K562 (cell line): ENCODE measurements around the gene SLC6A9. TPM values are rescaled to one million over a fixed set of nuclear protein-coding genes. Genes with fewer than 3 reads are reported as not detected.
A peak's percentile ranks its signal among the peaks of the same experiment; 100 is the strongest.

ENCODE experiments used
- ATAC-seq: fragments of 200-7000 bp; cut with Tn5 transposase; 3 replicates; pipeline ENCODE4 v1.9.1; 2020; ENCODE audit warnings: moderate library complexity
- BruUV-seq: library from RNA; stranded (reverse); fragments of 400-500 nt; replicated peaks from 2 replicates; lab custom pipeline; 2021; lab: Mats Ljungman, UMichigan
- CTCF ChIA-PET: fragments of 300-600 bp; formaldehyde crosslinking; extraction: SDS; loops from one replicate; lab custom pipeline; 2021; ENCODE audit warnings: low intra/inter-chr PET ratio; lab: Yijun Ruan, JAX
- POLR2A ChIA-PET: fragments of 300-600, 350-650 bp; sonication (Branson Sonifier 250); formaldehyde crosslinking; extraction: SDS; loops from one replicate; lab custom pipeline; 2021; ENCODE audit warnings: antibody characterized with exemption, inconsistent platforms; lab: Yijun Ruan, JAX
- DNase-seq, 4 experiments: peaks; one replicate each; pipeline versions ENCODE4 v3.0.0 to v3.0.0-alpha.2; 2011 to 2018; ENCODE audit warnings: low spot score in 3 of 4, mixed read lengths in 3 of 4; ENCODE audit errors: extremely low read depth in 1 of 4
- FAIRE-seq: peaks from 2 replicates; lab custom pipeline; 2011; peaks lifted over from hg19 to GRCh38; lab: Jason Lieb, UNC
- H2AFZ ChIP-seq: 2 replicates; pipeline ENCODE4 v1.6.0; 2011; ENCODE audit warnings: low read depth, low read length, control low read depth, inconsistent platforms
- H3K27ac ChIP-seq: fragments of 200-600 bp; 3 replicates; pipeline ENCODE4 v1.8.0; 2011; ENCODE audit warnings: low read depth, mild to moderate bottlenecking, control low read depth, inconsistent platforms, low read length, moderate library complexity, mixed read lengths; ENCODE audit errors: extremely low read depth
- H3K27me3 ChIP-seq, 2 experiments: fragments of 300-600 bp in 1 of 2; 2 replicates in 1 of 2; 3 replicates in 1 of 2; pipeline versions ENCODE4 v1.6.0 to v1.8.0; 2011; ENCODE audit warnings: inconsistent platforms in 2 of 2, low read length in 2 of 2, mild to moderate bottlenecking in 1 of 2, mixed read lengths in 1 of 2, moderate library complexity in 1 of 2; ENCODE audit not compliant: control insufficient read depth in 2 of 2, insufficient read depth in 2 of 2
- H3K36me3 ChIP-seq: fragments of 300-600 bp; 3 replicates; pipeline ENCODE4 v1.8.0; 2011; ENCODE audit warnings: mild to moderate bottlenecking, low read length, inconsistent platforms; ENCODE audit not compliant: control insufficient read depth, insufficient read depth
- H3K4me1 ChIP-seq, 2 experiments: fragments of 200-600 bp in 1 of 2; replicated peaks in 1 of 2; 2 replicates in 1 of 2; 3 replicates in 1 of 2; pipeline versions ENCODE4 v1.5.1 to v1.8.0; 2011; ENCODE audit warnings: inconsistent platforms in 2 of 2, low read length in 2 of 2, mild to moderate bottlenecking in 1 of 2, mixed read lengths in 1 of 2, moderate library complexity in 1 of 2; ENCODE audit not compliant: control insufficient read depth in 2 of 2, insufficient read depth in 2 of 2
- H3K4me2 ChIP-seq: 2 replicates; pipeline ENCODE4 v1.6.1; 2011; ENCODE audit warnings: low read length, control low read depth, inconsistent platforms, mixed read lengths; ENCODE audit not compliant: insufficient read depth
- H3K4me3 ChIP-seq: fragments of 200-600 bp; sonication (generic), shearing (Covaris generic); 2 replicates; pipeline ENCODE4 v1.5.1; 2016; ENCODE audit warnings: control low read depth, inconsistent platforms
- H3K79me2 ChIP-seq: fragments of 200-600 bp; 3 replicates; pipeline ENCODE4 v1.8.0; 2011; ENCODE audit warnings: low read length, inconsistent platforms; ENCODE audit not compliant: control insufficient read depth, insufficient read depth
- H3K9ac ChIP-seq, 2 experiments: 2 replicates each; pipeline versions ENCODE4 v1.6.0 to v1.6.1; 2011; ENCODE audit warnings: low read depth in 2 of 2, low read length in 2 of 2, control low read depth in 1 of 2, inconsistent platforms in 1 of 2, mild to moderate bottlenecking in 1 of 2, mixed read lengths in 1 of 2; ENCODE audit not compliant: insufficient read depth in 1 of 2
- H3K9me1 ChIP-seq: one replicate; pipeline ENCODE4 v1.6.0; 2011; ENCODE audit warnings: inconsistent platforms, mild to moderate bottlenecking, low read length, moderate library complexity; ENCODE audit not compliant: control insufficient read depth, insufficient read depth
- H3K9me3 ChIP-seq: replicated peaks from 2 replicates; pipeline ENCODE4 v1.5.1; 2011; ENCODE audit warnings: low read depth, low read length, inconsistent platforms; ENCODE audit not compliant: control insufficient read depth, insufficient read depth
- H4K20me1 ChIP-seq: replicated peaks from 2 replicates; pipeline ENCODE4 v1.6.1; 2011; ENCODE audit warnings: low read length, inconsistent platforms, mixed read lengths; ENCODE audit not compliant: control insufficient read depth, insufficient read depth
- CBX5 ChIP-seq: IDR thresholded peaks from 2 replicates; pipeline ENCODE4 v1.6.1; 2014; ENCODE audit warnings: low read depth, borderline replicate concordance
- CREB5 ChIP-seq: fragments of 250-450 bp; sonication (Bioruptor Pico); IDR thresholded peaks from 2 replicates; pipeline ENCODE4 v1.5.0; 2020; ENCODE audit warnings: mild to moderate bottlenecking
- KLF6 ChIP-seq: fragments of 250-450 bp; sonication (Bioruptor Pico); IDR thresholded peaks from 2 replicates; pipeline ENCODE4 v1.4.0; 2020; ENCODE audit warnings: mild to moderate bottlenecking, moderate library complexity, borderline replicate concordance
- MTA1 ChIP-seq: fragments of 450-650 bp; IDR thresholded peaks from 2 replicates; pipeline ENCODE4 v1.6.1; 2017; ENCODE audit warnings: borderline replicate concordance
- MTF1 ChIP-seq: fragments of 250-450 bp; sonication (Bioruptor Pico); IDR thresholded peaks from 2 replicates; pipeline ENCODE4 v1.9.0; 2021; ENCODE audit warnings: moderate library complexity, mild to moderate bottlenecking, inconsistent platforms, borderline replicate concordance
- NFYB ChIP-seq: IDR thresholded peaks from 2 replicates; pipeline ENCODE4 v1.6.1; 2011; ENCODE audit warnings: mild to moderate bottlenecking, moderate library complexity; ENCODE audit not compliant: insufficient read length; ENCODE audit errors: extremely low read depth
- NR1H2 ChIP-seq: sonication (generic); formaldehyde crosslinking; IDR thresholded peaks from 2 replicates; pipeline ENCODE4 v1.4.0; 2020; ENCODE audit warnings: mild to moderate bottlenecking, missing genetic modification reagents
- NR2C2 ChIP-seq, 2 experiments: fragments of 200-800 bp in 1 of 2; sonication (Bioruptor generic) in 1 of 2; sonication (generic) in 1 of 2; formaldehyde crosslinking in 1 of 2; IDR thresholded peaks; 2 replicates each; pipeline versions ENCODE4 v1.6.1 to v1.8.0; 2016 to 2022; ENCODE audit warnings: mild to moderate bottlenecking in 1 of 2, missing compliant biosample characterization in 1 of 2, missing genetic modification characterization in 1 of 2, missing genetic modification reagents in 1 of 2
- RBBP5 ChIP-seq: fragments of 200-600 bp; sonication (generic); IDR thresholded peaks from 2 replicates; pipeline ENCODE4 v1.6.1; 2012; ENCODE audit warnings: borderline replicate concordance, mild to moderate bottlenecking, low read length, control low read depth, inconsistent platforms; ENCODE audit not compliant: insufficient read depth, poor library complexity, severe bottlenecking
- WGBS: fragments of 100-300 bp; shearing (Covaris generic); methylation state at CpG from one replicate; pipeline ENCODE4 v1.1.6; 2016; ENCODE audit warnings: low coverage, mixed read lengths; ENCODE audit not compliant: insufficient coverage; ENCODE audit errors: missing lambda C conversion rate; 5-methylcytosine and 5-hydroxymethylcytosine counted together
- in situ Hi-C: fragments of 300-500 bp; cut with MboI; formaldehyde crosslinking; loops from 4 replicates; pipeline ENCODE4 v1.15.0; 2018; ENCODE audit warnings: inconsistent platforms, mixed read lengths
- intact Hi-C: fragments of 100-400 bp; cut with micrococcal nuclease; formaldehyde crosslinking; loops from 2 replicates; pipeline ENCODE4 v1.14.2; 2022
- polyA plus RNA-seq, 8 experiments: library from polyadenylated mRNA; depleted of rRNA in 4 of 8; stranded (reverse) in 5 of 8; unstranded in 3 of 8; fragments of >200 nt; fragmentation: Nextera tagmentation in 2 of 8; fragmentation: Illumina TruSeq in 1 of 8; extraction: Ambion mirVana in 2 of 8; extraction: Trizol in 1 of 8; gene quantifications; 2 replicates each; pipeline versions ENCODE4 v1.2.1 to v1.2.3, GENCODE V29; 2011 to 2014; ENCODE audit warnings: inconsistent platforms in 1 of 8, missing spikeins in 1 of 8
- total RNA-seq, 7 experiments: library from RNA; depleted of rRNA in 6 of 7; stranded (reverse); fragments of >200 nt in 6 of 7; fragmentation: Illumina TruSeq in 2 of 7; extraction: Trizol in 2 of 7; gene quantifications; 2 replicates each; pipeline versions ENCODE4 v1.2.1 to v1.2.3, GENCODE V29; 2011 to 2021; ENCODE audit warnings: low replicate concordance in 1 of 7
- TF ChIP-seq, protein P1 (sequence below): fragments of 250-450 bp; sonication (Bioruptor Pico); IDR thresholded peaks from 2 replicates; pipeline ENCODE4 v1.8.0; 2022; ENCODE audit warnings: moderate library complexity, mild to moderate bottlenecking, inconsistent platforms
- TF ChIP-seq, protein P2 (sequence below): fragments of 250-450 bp; sonication (Bioruptor Pico); IDR thresholded peaks from 2 replicates; pipeline ENCODE4 v1.8.0; 2021; ENCODE audit warnings: moderate library complexity, mild to moderate bottlenecking, inconsistent platforms
- TF ChIP-seq, protein P3 (sequence below): sonication (generic); formaldehyde crosslinking; IDR thresholded peaks from 2 replicates; pipeline ENCODE4 v1.9.0; 2022; ENCODE audit warnings: mild to moderate bottlenecking, missing genetic modification reagents

The SLC6A9 gene
- total and polyA plus RNA-seq, 9 of the 15 experiments (the other 6 are each of a cell fraction or from before 2014, with no cell fraction given): 0.17 to 18.7 (median 2.9) TPM

DNA sequence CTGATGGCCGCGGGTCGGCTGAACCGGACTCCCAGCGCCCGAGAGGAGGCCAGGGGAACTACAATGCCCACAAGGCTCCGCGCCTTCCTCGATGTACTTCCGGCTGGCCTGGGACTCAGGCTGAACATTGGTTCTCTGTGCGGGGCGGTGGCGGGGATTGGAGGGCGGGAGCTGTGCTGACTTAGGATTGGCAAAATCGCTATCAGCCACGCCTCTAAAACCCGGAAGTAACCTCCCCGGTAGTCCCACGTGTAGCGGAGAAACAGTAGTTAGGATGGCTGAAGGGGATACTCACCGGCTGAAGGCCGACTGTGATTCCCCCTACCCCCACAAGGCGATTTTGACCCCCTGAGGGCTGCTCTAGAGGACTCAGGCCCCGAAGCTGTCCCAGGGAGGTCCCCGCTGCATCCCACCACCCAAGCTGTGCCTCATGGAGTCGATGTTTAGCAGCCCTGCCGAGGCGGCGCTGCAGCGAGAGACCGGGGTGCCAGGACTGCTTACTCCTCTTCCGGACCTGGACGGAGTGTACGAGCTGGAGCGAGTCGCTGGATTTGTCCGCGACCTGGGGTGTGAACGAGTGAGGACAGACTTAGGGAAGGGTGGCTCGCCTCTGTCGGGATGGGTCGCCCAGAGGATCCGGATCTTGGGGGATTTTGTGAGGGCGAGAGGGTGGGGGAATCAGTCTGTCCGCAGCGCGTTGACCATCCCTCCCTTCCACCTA lies 61.4 kb downstream of the SLC6A9 start, which contains the start of gene DPH2:
Gene DPH2 (plus strand): TSS at position 265 of the 721 bp plus-strand sequence. CDS start 166 bp downstream, at position 431.
- peak within 1 kb of the TSS; percentile 100 for H3K4me3 ChIP-seq
- H2AFZ ChIP-seq: peak within 1 kb of the TSS; percentile 87
- H3K27me3 ChIP-seq: no peaks in the 10 kb centered on the region
- TSS peak; percentile 63 for BruUV-seq
- ChIA-PET CTCF (no interaction called here), POLR2A (interaction anchor here (0.5 to 1.4 kb wide), 12 partner anchors 8 to 1830 kb away, joined by 3 to 7 read pairs (median 3); partner anchors contain the start of gene IPO13)
- no peaks in the 10 kb centered on the region for H4K20me1 ChIP-seq
- ATAC-seq (peak; percentile 96), FAIRE-seq (peak; percentile 100), DNase-seq (peak; percentile 97 to 99 (median 98))
- peaks cover 18% of the 10 kb centered on the region for H3K79me2 ChIP-seq
- H3K27ac ChIP-seq: peak within 1 kb of the TSS; percentile 71
- H3K36me3 ChIP-seq: peaks cover 36% of the 10 kb centered on the region
- under 1% methylated on average over 47 of the region's 47 CpGs for WGBS
- no peaks in the 10 kb centered on the region for H3K9me3 ChIP-seq
- in situ Hi-C loops (no loop called here), intact Hi-C loops (loop anchor here (1.0 kb wide), 1 partner anchor 24 kb away; the partner anchor contains the start of gene IPO13)
- peaks cover 4% of the 10 kb centered on the region for H3K9me1 ChIP-seq
- peak within 1 kb of the TSS; percentile 98 for H3K4me2 ChIP-seq
- peak within 1 kb of the TSS; percentile 81 to 99 for H3K9ac ChIP-seq
- H3K4me1 ChIP-seq: peaks cover 10 to 30% of the 10 kb centered on the region in 2 experiments; a peak in 4 of 5 replicates
- TF ChIP-seq CREB5 (CRISPR knock-in tag) (no peak), RBBP5 (peak; percentile 44), NR2C2 (CRISPR knock-in tag; IDR thresholded peaks at IDR 0.05) (peak; percentile 95), NR2C2 (tag; IDR thresholded peaks at IDR 0.05) (peak; percentile 99), NFYB (peak; percentile 91), MTF1 (no peak), NR1H2 (CRISPR knock-in tag) (no peak), CBX5 (no peak), KLF6 (no peak), MTA1 (no peak)
- TF ChIP-seq, protein P1, sequence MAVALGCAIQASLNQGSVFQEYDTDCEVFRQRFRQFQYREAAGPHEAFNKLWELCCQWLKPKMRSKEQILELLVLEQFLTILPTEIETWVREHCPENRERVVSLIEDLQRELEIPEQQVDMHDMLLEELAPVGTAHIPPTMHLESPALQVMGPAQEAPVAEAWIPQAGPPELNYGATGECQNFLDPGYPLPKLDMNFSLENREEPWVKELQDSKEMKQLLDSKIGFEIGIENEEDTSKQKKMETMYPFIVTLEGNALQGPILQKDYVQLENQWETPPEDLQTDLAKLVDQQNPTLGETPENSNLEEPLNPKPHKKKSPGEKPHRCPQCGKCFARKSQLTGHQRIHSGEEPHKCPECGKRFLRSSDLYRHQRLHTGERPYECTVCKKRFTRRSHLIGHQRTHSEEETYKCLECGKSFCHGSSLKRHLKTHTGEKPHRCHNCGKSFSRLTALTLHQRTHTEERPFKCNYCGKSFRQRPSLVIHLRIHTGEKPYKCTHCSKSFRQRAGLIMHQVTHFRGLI (CRISPR knock-in tag): no peak
- TF ChIP-seq, protein P2, sequence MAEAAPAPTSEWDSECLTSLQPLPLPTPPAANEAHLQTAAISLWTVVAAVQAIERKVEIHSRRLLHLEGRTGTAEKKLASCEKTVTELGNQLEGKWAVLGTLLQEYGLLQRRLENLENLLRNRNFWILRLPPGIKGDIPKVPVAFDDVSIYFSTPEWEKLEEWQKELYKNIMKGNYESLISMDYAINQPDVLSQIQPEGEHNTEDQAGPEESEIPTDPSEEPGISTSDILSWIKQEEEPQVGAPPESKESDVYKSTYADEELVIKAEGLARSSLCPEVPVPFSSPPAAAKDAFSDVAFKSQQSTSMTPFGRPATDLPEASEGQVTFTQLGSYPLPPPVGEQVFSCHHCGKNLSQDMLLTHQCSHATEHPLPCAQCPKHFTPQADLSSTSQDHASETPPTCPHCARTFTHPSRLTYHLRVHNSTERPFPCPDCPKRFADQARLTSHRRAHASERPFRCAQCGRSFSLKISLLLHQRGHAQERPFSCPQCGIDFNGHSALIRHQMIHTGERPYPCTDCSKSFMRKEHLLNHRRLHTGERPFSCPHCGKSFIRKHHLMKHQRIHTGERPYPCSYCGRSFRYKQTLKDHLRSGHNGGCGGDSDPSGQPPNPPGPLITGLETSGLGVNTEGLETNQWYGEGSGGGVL (CRISPR knock-in tag): no peak
- TF ChIP-seq, protein P3, sequence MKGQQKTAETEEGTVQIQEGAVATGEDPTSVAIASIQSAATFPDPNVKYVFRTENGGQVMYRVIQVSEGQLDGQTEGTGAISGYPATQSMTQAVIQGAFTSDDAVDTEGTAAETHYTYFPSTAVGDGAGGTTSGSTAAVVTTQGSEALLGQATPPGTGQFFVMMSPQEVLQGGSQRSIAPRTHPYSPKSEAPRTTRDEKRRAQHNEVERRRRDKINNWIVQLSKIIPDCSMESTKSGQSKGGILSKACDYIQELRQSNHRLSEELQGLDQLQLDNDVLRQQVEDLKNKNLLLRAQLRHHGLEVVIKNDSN (CRISPR knock-in tag): peak; percentile 72
